Mesendoderm (in vitro differentiated cells): Measurements from ENCODE around the gene MPZL1.

Experiments
- DNase-seq: peaks from one replicate; pipeline ENCODE4 v3.0.0; 2013
- H2AK5ac ChIP-seq: 2 replicates; pipeline ENCODE4 v1.6.1; 2013; ENCODE audit warnings: low read length, inconsistent platforms
- H2BK120ac ChIP-seq: 2 replicates; pipeline ENCODE4 v1.6.1; 2013; ENCODE audit warnings: low read depth, mild to moderate bottlenecking, low read length, moderate library complexity, mixed read lengths
- H2BK15ac ChIP-seq: replicated peaks from 2 replicates; pipeline ENCODE4 v1.6.1; 2013; ENCODE audit warnings: low read depth, mild to moderate bottlenecking, moderate library complexity
- H2BK5ac ChIP-seq: 2 replicates; pipeline ENCODE4 v1.6.1; 2013; ENCODE audit warnings: low read length, inconsistent platforms
- H3K18ac ChIP-seq: 2 replicates; pipeline ENCODE4 v1.6.1; 2013; ENCODE audit warnings: mild to moderate bottlenecking, low read length, mixed read lengths
- H3K23ac ChIP-seq: one replicate; pipeline ENCODE4 v1.6.1; 2013; ENCODE audit warnings: low read length
- H3K27ac ChIP-seq: 2 replicates; pipeline ENCODE4 v1.5.1; 2013; ENCODE audit warnings: low read depth, mild to moderate bottlenecking, inconsistent platforms, low read length, moderate library complexity
- H3K27me3 ChIP-seq: 2 replicates; pipeline ENCODE4 v1.6.1; 2013; ENCODE audit warnings: low read length, control low read depth, mild to moderate bottlenecking, inconsistent platforms; ENCODE audit not compliant: insufficient read depth, poor library complexity
- H3K36me3 ChIP-seq: 2 replicates; pipeline ENCODE4 v1.6.1; 2013; ENCODE audit warnings: low read length, inconsistent platforms; ENCODE audit not compliant: control insufficient read depth, insufficient read depth
- H3K4ac ChIP-seq: one replicate; pipeline ENCODE4 v1.6.1; 2013; ENCODE audit warnings: low read depth, mild to moderate bottlenecking, low read length, moderate library complexity
- H3K4me1 ChIP-seq: 2 replicates; pipeline ENCODE4 v1.6.1; 2013; ENCODE audit warnings: low read depth, low read length, inconsistent platforms; ENCODE audit not compliant: control insufficient read depth
- H3K4me2 ChIP-seq: 2 replicates; pipeline ENCODE4 v1.6.1; 2013; ENCODE audit warnings: low read length
- H3K4me3 ChIP-seq: 2 replicates; pipeline ENCODE4 v1.5.1; 2013; ENCODE audit warnings: mild to moderate bottlenecking, low read length
- H3K56ac ChIP-seq: one replicate; pipeline ENCODE4 v1.6.1; 2013; ENCODE audit warnings: low read length
- H3K79me1 ChIP-seq: 2 replicates; pipeline ENCODE4 v1.6.1; 2013; ENCODE audit warnings: low read length, inconsistent platforms
- H3K79me2 ChIP-seq: 2 replicates; pipeline ENCODE4 v1.6.1; 2013; ENCODE audit warnings: mild to moderate bottlenecking, low read length; ENCODE audit not compliant: control insufficient read depth, insufficient read depth
- H3K9ac ChIP-seq: 2 replicates; pipeline ENCODE4 v1.6.1; 2013; ENCODE audit warnings: low read length, inconsistent platforms
- H4K5ac ChIP-seq: one replicate; pipeline ENCODE4 v1.6.1; 2013; ENCODE audit warnings: low read length
- H4K8ac ChIP-seq: one replicate; pipeline ENCODE4 v1.6.1; 2013; ENCODE audit warnings: low read depth, mild to moderate bottlenecking, control low read depth, low read length, moderate library complexity
- WGBS: extraction: QIAGEN DNeasy Blood & Tissue Kit; methylation state at CpG from one replicate; pipeline ENCODE4 v1.1.7; 2013; ENCODE audit warnings: low lambda C conversion rate, missing lambda C conversion rate; ENCODE audit not compliant: insufficient coverage; ENCODE audit errors: extremely low coverage; 5-methylcytosine and 5-hydroxymethylcytosine counted together

Gene MPZL1

DNA sequence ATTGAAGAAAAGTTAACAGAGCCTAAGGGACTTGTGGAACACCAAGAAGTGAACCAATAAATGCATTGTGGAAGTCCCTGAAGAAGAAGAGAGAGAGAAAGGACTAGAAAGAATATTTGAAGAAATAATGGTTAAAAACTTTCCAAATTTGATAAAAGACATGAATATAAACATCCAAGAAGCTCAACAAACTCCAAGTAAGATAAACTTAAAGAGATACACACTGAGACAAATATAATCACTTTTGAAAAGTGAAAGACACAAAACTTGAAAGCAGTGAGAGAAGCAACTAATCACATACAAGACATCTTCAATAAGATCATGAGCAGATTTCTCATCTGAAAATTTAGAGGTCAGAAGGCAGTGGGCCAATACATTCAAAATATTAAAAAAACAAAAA lies 91.2 kb downstream of the MPZL1 start:
- DNase-seq = no peak
- H3K9ac ChIP-seq = no peak overlapping the region

DNA sequence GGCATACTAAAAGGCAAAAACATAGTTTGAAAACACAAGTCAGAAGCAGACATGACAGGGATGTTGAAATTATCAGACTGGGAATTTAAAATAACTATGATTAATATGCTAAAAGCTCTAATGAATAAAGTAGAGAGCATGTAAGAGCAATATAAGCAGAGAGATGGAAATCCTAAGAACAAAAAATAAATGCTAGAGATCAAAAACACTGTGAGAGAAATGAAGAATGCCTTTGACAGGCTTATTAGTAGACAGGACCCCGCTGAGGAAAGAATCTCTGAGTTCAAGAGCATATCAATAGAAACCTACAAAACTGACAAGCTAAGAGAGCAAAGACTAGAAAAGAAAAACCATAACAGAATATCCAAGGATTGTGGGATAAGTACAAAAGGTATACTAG lies 93.9 kb downstream of the MPZL1 start:
- Histone ChIP-seq H2BK15ac (no peak overlapping the region), H3K27ac (no peak overlapping the region), H2BK120ac (no peak overlapping the region), H3K4ac (no peak overlapping the region), H3K4me1 (peaks cover 2% of the 10 kb centered on the region), H3K79me2 (no peaks in the 10 kb centered on the region), H3K36me3 (no peaks in the 10 kb centered on the region), H4K8ac (no peak overlapping the region), H4K5ac (no peak overlapping the region), H3K23ac (no peak overlapping the region), H3K9ac (no peak overlapping the region), H3K79me1 (no peaks in the 10 kb centered on the region), H3K18ac (no peak overlapping the region), H2AK5ac (no peak overlapping the region), H3K56ac (no peak overlapping the region), H2BK5ac (no peak overlapping the region), H3K4me2 (no peak overlapping the region), H3K27me3 (no peaks in the 10 kb centered on the region), H3K4me3 (no peak overlapping the region)
- DNase-seq = no peak
- no CpG with 5 or more reads among the region's 1 CpG for WGBS

More for the DNA sequence above, 91.2 kb downstream of the MPZL1 start:
- H4K5ac ChIP-seq = no peak overlapping the region
- no peaks in the 10 kb centered on the region for H3K79me1 ChIP-seq
- no peak overlapping the region for H3K56ac ChIP-seq
- no peak overlapping the region for H3K4ac ChIP-seq
- no peak overlapping the region for H3K27ac ChIP-seq
- no peaks in the 10 kb centered on the region for H3K36me3 ChIP-seq
- no peak overlapping the region for H3K18ac ChIP-seq
- no peak overlapping the region for H2AK5ac ChIP-seq
- no peaks in the 10 kb centered on the region for H3K4me1 ChIP-seq
- no peak overlapping the region for H2BK5ac ChIP-seq
- no peak overlapping the region for H2BK15ac ChIP-seq
- H3K4me3 ChIP-seq = no peak overlapping the region
- H2BK120ac ChIP-seq = no peak overlapping the region
- H3K79me2 ChIP-seq = no peaks in the 10 kb centered on the region
- no peak overlapping the region for H4K8ac ChIP-seq
- H3K23ac ChIP-seq = no peak overlapping the region
- H3K27me3 ChIP-seq = no peaks in the 10 kb centered on the region
- H3K4me2 ChIP-seq = no peak overlapping the region

DNA sequence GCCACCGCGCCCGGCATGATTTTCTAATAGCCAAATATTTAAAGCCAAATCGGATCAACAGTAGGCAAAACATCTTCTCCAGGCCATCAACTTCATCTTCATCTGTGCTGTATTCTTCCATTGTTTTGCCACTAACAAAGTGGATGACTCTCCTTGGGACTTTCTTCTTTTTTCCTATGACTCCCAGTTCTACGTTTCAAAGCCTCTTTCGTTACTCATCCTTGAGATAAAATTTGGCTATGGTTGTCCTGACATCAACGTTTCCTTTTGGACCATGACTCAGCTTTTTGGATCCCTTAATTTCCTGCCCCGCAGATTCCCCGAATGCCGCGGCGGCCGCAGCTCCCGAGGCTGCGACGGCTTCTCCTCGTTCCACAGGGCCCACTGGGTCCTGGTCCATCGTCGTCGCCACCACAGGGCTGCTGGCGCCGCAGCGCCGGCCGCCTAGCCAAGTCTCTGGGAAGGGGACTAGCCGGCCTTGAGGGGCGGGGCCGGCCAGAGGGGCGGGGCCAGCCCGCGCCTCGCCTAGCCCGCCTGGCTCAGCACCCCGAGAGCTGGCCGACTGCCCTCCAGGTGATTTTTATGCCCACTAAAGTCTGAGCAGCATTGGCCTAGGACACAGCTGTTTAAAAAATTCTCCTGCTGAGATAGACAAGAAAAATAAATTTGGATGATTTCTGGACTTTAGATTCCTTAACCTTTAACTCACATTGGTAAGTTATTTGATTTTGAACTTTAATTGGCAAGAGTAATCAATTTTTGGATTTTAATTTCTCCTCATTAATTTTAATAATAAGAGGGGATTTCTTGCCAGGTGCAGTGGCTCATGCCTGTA lies 98.3 kb downstream of the MPZL1 start:
- peak overlapping the region; percentile 72 for H3K27ac ChIP-seq
- H3K4ac ChIP-seq = peak overlapping the region; percentile 98
- H3K4me1 ChIP-seq = peaks cover 21% of the 10 kb centered on the region
- H3K4me2 ChIP-seq = no peak overlapping the region
- peak overlapping the region; percentile 21 for H3K9ac ChIP-seq
- H3K36me3 ChIP-seq = no peaks in the 10 kb centered on the region
- DNase-seq = peak; percentile 94
- H3K23ac ChIP-seq = no peak overlapping the region
- no peaks in the 10 kb centered on the region for H3K27me3 ChIP-seq
- H3K56ac ChIP-seq = peak overlapping the region; percentile 76
- H4K8ac ChIP-seq = no peak overlapping the region
- H3K18ac ChIP-seq = peak overlapping the region; percentile 96
- no CpG with 5 or more reads among the region's 35 CpGs for WGBS
- no peak overlapping the region for H4K5ac ChIP-seq
- H3K79me2 ChIP-seq = no peaks in the 10 kb centered on the region
- no peak overlapping the region for H3K4me3 ChIP-seq
- no peak overlapping the region for H2BK120ac ChIP-seq
- H2BK15ac ChIP-seq = no peak overlapping the region
- H2BK5ac ChIP-seq = no peak overlapping the region
- H3K79me1 ChIP-seq = no peaks in the 10 kb centered on the region
- H2AK5ac ChIP-seq = no peak overlapping the region

DNA sequence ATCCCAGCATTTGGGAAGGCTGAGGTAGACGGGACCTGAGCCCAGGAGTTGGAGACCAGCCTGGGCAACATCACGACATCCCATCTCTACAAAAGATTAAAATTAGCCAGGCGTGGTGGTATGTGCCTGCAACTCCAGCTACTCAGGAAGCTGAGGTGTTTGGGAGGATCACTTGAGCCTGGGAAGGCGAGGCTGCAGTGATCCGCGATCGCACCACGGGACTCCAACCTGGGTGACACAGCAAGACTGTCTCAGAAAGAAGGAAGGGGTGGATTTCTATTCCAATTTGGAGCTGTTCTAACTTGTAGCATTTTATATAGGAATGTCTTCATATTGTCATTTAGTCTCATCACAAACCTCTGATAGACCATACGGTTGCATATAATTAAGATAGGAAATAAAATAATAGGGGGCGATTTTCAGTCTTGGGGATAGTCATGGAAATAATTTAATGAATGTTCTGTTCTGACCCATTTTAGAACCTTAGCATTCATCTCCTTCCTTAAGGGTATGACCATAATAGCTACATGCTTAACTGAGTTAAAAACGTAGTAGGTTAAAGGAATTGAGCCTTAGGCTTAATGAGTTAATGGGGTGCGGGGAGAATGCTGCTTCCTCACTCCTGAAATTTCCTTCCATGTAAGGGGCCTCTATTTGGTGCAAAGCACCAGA lies 99.0 kb downstream of the MPZL1 start:
- Histone ChIP-seq H3K36me3 (no peaks in the 10 kb centered on the region), H3K79me2 (no peaks in the 10 kb centered on the region), H2BK15ac (no peak overlapping the region), H3K9ac (no peak overlapping the region), H2BK120ac (no peak overlapping the region), H3K79me1 (no peaks in the 10 kb centered on the region), H4K5ac (peak overlapping the region; percentile 8), H3K27me3 (no peaks in the 10 kb centered on the region), H3K4me3 (no peak overlapping the region), H3K4me1 (peaks cover 21% of the 10 kb centered on the region), H3K23ac (no peak overlapping the region), H3K4ac (peak overlapping the region; percentile 98), H3K27ac (peak overlapping the region; percentile 82), H3K18ac (peak overlapping the region; percentile 96), H2AK5ac (peak overlapping the region; percentile 86), H3K4me2 (no peak overlapping the region), H4K8ac (no peak overlapping the region), H3K56ac (peak overlapping the region; percentile 76), H2BK5ac (peak overlapping the region; percentile 67)
- peak; percentile 80 for DNase-seq
- WGBS = no CpG with 5 or more reads among the region's 12 CpGs

DNA sequence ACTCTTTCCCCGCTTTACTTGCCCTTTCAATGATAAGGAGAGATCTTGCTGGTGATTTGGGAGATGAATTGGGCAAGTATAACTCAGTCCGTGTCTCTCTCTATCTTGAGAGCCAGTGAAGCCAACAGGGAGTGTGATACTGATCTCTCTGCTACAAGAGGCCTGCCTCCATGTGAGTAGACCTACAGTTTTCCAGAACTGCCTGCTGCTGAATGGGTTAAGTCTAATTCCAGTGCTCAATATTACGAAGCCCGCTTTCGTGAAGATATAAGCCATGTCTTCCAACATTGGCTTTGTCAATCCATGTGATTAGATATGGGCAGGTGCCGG lies 99.5 kb downstream of the MPZL1 start:
- Histone ChIP-seq H3K4me1 (peaks cover 21% of the 10 kb centered on the region), H2BK5ac (peak overlapping the region; percentile 37), H3K18ac (peak overlapping the region; percentile 21), H3K27me3 (no peaks in the 10 kb centered on the region), H3K79me1 (no peaks in the 10 kb centered on the region), H3K56ac (peak overlapping the region; percentile 18), H3K9ac (no peak overlapping the region), H3K36me3 (no peaks in the 10 kb centered on the region), H2BK15ac (no peak overlapping the region), H3K4me3 (no peak overlapping the region), H3K4ac (no peak overlapping the region), H3K27ac (peak overlapping the region; percentile 82), H4K8ac (no peak overlapping the region), H2AK5ac (peak overlapping the region; percentile 86), H3K23ac (no peak overlapping the region), H3K79me2 (no peaks in the 10 kb centered on the region), H3K4me2 (no peak overlapping the region), H2BK120ac (no peak overlapping the region), H4K5ac (peak overlapping the region; percentile 8)
- peak; percentile 55 for DNase-seq
- no CpG with 5 or more reads among the region's 6 CpGs for WGBS
